HepG2 (cell line): ENCODE results near the gene RAB8A. TPM values are rescaled to one million over a fixed set of nuclear protein-coding genes. Genes with fewer than 3 reads are reported as not detected.

ENCODE experiments used
- BCLAF1 ChIP-seq: fragments of 450-650 bp; IDR thresholded peaks from 2 replicates; pipeline ENCODE4 v1.6.1; 2017; ENCODE audit warnings: mild to moderate bottlenecking
- CEBPZ ChIP-seq: IDR thresholded peaks from 2 replicates; pipeline ENCODE4 v1.6.1; 2012; ENCODE audit warnings: low read length, improper control_type of control experiment
- DNMT3B ChIP-seq: conservative IDR thresholded peaks from 2 replicates; pipeline ENCODE4 v1.6.1; 2016; ENCODE audit warnings: missing biosample characterization, control low read depth
- GATAD2A ChIP-seq: IDR thresholded peaks from 2 replicates; pipeline ENCODE4 v1.6.1; 2016
- MLXIP ChIP-seq: sonication (generic); formaldehyde crosslinking; IDR thresholded peaks from 2 replicates; pipeline ENCODE4 v1.9.0; 2021; ENCODE audit warnings: missing genetic modification reagents, borderline replicate concordance
- NAIF1 ChIP-seq: sonication (generic); formaldehyde crosslinking; IDR thresholded peaks from 2 replicates; pipeline ENCODE4 v1.5.0; 2020; ENCODE audit warnings: mild to moderate bottlenecking, missing genetic modification reagents, borderline replicate concordance
- SIX1 ChIP-seq: sonication (generic); formaldehyde crosslinking; IDR thresholded peaks from 2 replicates; pipeline ENCODE4 v1.4.0; 2020; ENCODE audit warnings: missing genetic modification reagents, borderline replicate concordance
- SNAI1 ChIP-seq: sonication (generic); formaldehyde crosslinking; IDR thresholded peaks from 2 replicates; pipeline ENCODE4 v1.5.0; 2020; ENCODE audit warnings: mild to moderate bottlenecking, missing genetic modification reagents, borderline replicate concordance
- ZFAT ChIP-seq: sonication (generic); formaldehyde crosslinking; conservative IDR thresholded peaks from 2 replicates; pipeline ENCODE4 v1.8.1; 2023; ENCODE audit warnings: missing genetic modification reagents, inconsistent platforms
- ZNF281 ChIP-seq: sonication (generic); formaldehyde crosslinking; IDR thresholded peaks from 2 replicates; pipeline ENCODE4 v1.4.0; 2020; ENCODE audit warnings: missing genetic modification reagents, borderline replicate concordance
- ZNF496 ChIP-seq: sonication (generic); formaldehyde crosslinking; IDR thresholded peaks from 2 replicates; pipeline ENCODE4 v1.8.1; 2023; ENCODE audit warnings: mild to moderate bottlenecking, moderate library complexity, missing genetic modification reagents; ENCODE audit not compliant: insufficient replicate concordance
- ZNF510 ChIP-seq: sonication (generic); formaldehyde crosslinking; IDR thresholded peaks from 2 replicates; pipeline ENCODE4 v1.4.0; 2020; ENCODE audit warnings: low read depth, mild to moderate bottlenecking, missing genetic modification reagents
- ZNF761 ChIP-seq: sonication (generic); formaldehyde crosslinking; conservative IDR thresholded peaks from 2 replicates; pipeline ENCODE4 v1.4.0; 2020; ENCODE audit warnings: mild to moderate bottlenecking, missing genetic modification reagents
- polyA plus RNA-seq, 8 experiments: library from polyadenylated mRNA; depleted of rRNA in 3 of 8; stranded (reverse) in 7 of 8; unstranded in 1 of 8; fragments of >200 nt; fragmentation: Illumina TruSeq in 4 of 8; extraction: Trizol in 4 of 8; gene quantifications; 2 replicates each; pipeline versions ENCODE4 v1.2.1 to v1.2.3, GENCODE V29; 2011 to 2016; ENCODE audit warnings: low read depth in 4 of 8, missing spikeins in 1 of 8, mixed read lengths in 1 of 8; ENCODE audit not compliant: insufficient read depth in 1 of 8
- total RNA-seq, 5 experiments: library from RNA; depleted of rRNA; stranded (reverse); fragments of >200 nt; fragmentation: Illumina TruSeq; extraction: Trizol; gene quantifications; 2 replicates each; pipeline ENCODE4 v1.2.3, GENCODE V29; 2016; ENCODE audit warnings: low read depth in 1 of 5

The RAB8A gene
- total and polyA plus RNA-seq, 2 of the 13 experiments (the other 11 are each of a cell fraction or from before 2014, with no cell fraction given): 36.7 to 45.0 TPM

- TF ChIP-seq MLXIP (CRISPR knock-in tag) (no peak), ZNF281 (no peak), ZNF510 (CRISPR knock-in tag) (0 out of 2 replicates have a peak, but pooled peaks have one; percentile 73), SNAI1 (CRISPR knock-in tag) (no peak), ZNF496 (no peak), GATAD2A (CRISPR knock-in tag) (no peak), ZFAT (CRISPR knock-in tag) (no peak), ZNF761 (CRISPR knock-in tag) (peak; percentile 72; the same call in 1 of the 2 replicates), NAIF1 (no peak), CEBPZ (no peak; the same call in 1 of the 2 replicates), BCLAF1 (no peak), SIX1 (CRISPR knock-in tag) (peak; percentile 36; the same call in 1 of the 2 replicates), DNMT3B (no peak)
Measured at GRCh38 chr19:16111160-16111908, at the start of gene RAB8A (continued).
